Keratinocyte (primary cell): ENCODE measurements around the gene CRIP3. TPM values are rescaled to one million over a fixed set of nuclear protein-coding genes. Genes with fewer than 3 reads are reported as not detected.

Source experiments
- DNase-seq: peaks from one replicate; pipeline ENCODE4 v3.0.0-alpha.2; 2011; ENCODE audit warnings: low read depth, missing footprints, low spot score
- FAIRE-seq: peaks from 2 replicates; lab custom pipeline; 2011; peaks lifted over from hg19 to GRCh38; lab: Jason Lieb, UNC
- H2AFZ ChIP-seq: 2 replicates; pipeline ENCODE4 v1.6.0; 2012; ENCODE audit warnings: low read length, control low read depth, inconsistent platforms; ENCODE audit not compliant: control insufficient read depth
- H3K27ac ChIP-seq: 2 replicates; pipeline ENCODE4 v1.5.1; 2011; ENCODE audit warnings: low read length; ENCODE audit not compliant: control insufficient read depth, insufficient read depth
- H3K27me3 ChIP-seq: 3 replicates; pipeline ENCODE4 v1.6.0; 2011; ENCODE audit warnings: low read length; ENCODE audit not compliant: control insufficient read depth, insufficient read depth; ENCODE audit errors: extremely low read depth
- H3K36me3 ChIP-seq, 2 experiments: 2 replicates in 1 of 2; 3 replicates in 1 of 2; pipeline ENCODE4 v1.5.1; 2011; ENCODE audit warnings: low read length in 2 of 2, mild to moderate bottlenecking in 1 of 2; ENCODE audit not compliant: control insufficient read depth in 2 of 2, insufficient read depth in 2 of 2; ENCODE audit errors: extremely low read depth in 1 of 2
- H3K4me1 ChIP-seq: 3 replicates; pipeline ENCODE4 v1.5.1; 2011; ENCODE audit warnings: low read length; ENCODE audit not compliant: control insufficient read depth, insufficient read depth; ENCODE audit errors: extremely low read depth
- H3K4me2 ChIP-seq: 3 replicates; pipeline ENCODE4 v1.6.0; 2011; ENCODE audit warnings: low read depth, low read length; ENCODE audit not compliant: control insufficient read depth, insufficient read depth; ENCODE audit errors: extremely low read depth
- H3K4me3 ChIP-seq, 3 experiments: fragments of 200-600 bp in 1 of 3; sonication (generic) in 1 of 3; 2 replicates in 2 of 3; 3 replicates in 1 of 3; pipeline ENCODE4 v1.5.1; 2011 to 2016; ENCODE audit warnings: low read length in 3 of 3, mild to moderate bottlenecking in 3 of 3, control low read depth in 2 of 3, inconsistent platforms in 1 of 3, low read depth in 1 of 3, mixed read lengths in 1 of 3, mixed run types in 1 of 3, moderate library complexity in 1 of 3; ENCODE audit not compliant: control insufficient read depth in 2 of 3, insufficient read depth in 2 of 3; ENCODE audit errors: extremely low read depth in 1 of 3
- H3K79me2 ChIP-seq: 2 replicates; pipeline ENCODE4 v1.6.0; 2012; ENCODE audit warnings: low read length; ENCODE audit not compliant: control insufficient read depth, insufficient read depth
- H3K9ac ChIP-seq: 3 replicates; pipeline ENCODE4 v1.6.0; 2011; ENCODE audit warnings: low read length; ENCODE audit not compliant: control insufficient read depth, insufficient read depth; ENCODE audit errors: extremely low read depth
- H3K9me1 ChIP-seq: 3 replicates; pipeline ENCODE4 v1.6.0; 2011; ENCODE audit warnings: low read length; ENCODE audit not compliant: control insufficient read depth, insufficient read depth; ENCODE audit errors: extremely low read depth
- H3K9me3 ChIP-seq: 2 replicates; pipeline ENCODE4 v1.5.1; 2012; ENCODE audit warnings: low read depth, low read length; ENCODE audit not compliant: control insufficient read depth
- H4K20me1 ChIP-seq: 3 replicates; pipeline ENCODE4 v1.6.0; 2011; ENCODE audit warnings: low read length; ENCODE audit not compliant: control insufficient read depth, insufficient read depth; ENCODE audit errors: extremely low read depth
- EZH2 ChIP-seq: IDR thresholded peaks from one replicate; pipeline ENCODE4 v1.6.1; 2012; ENCODE audit warnings: inconsistent platforms, mild to moderate bottlenecking, low read length, moderate library complexity
- dilution Hi-C: fragments of 300-500 bp; cut with MboI; formaldehyde crosslinking; loops from one replicate; pipeline ENCODE4 v1.7.0; 2020; ENCODE audit warnings: low sequenced_read_pairs; ENCODE audit not compliant: extremely low pct_ligation_motif_present
- polyA plus RNA-seq, 5 experiments: library from polyadenylated mRNA; depleted of rRNA in 3 of 5; stranded (reverse) in 3 of 5; stranded (forward) in 1 of 5; unstranded in 1 of 5; fragments of >200 nt; gene quantifications; 1 replicate in 1 of 5; 2 replicates in 3 of 5; 3 replicates in 1 of 5; pipeline versions ENCODE4 v1.2.1 to v1.2.3, GENCODE V29; 2011 to 2012; ENCODE audit warnings: missing spikeins in 2 of 5, low read depth in 1 of 5, low replicate concordance in 1 of 5
- TF ChIP-seq, protein P1 (sequence below), 3 experiments: IDR thresholded peaks in 1 of 3; conservative IDR thresholded peaks in 1 of 3; optimal IDR thresholded peaks in 1 of 3; 2 replicates in 2 of 3; 3 replicates in 1 of 3; pipeline versions ENCODE3 to v1.5.1; 2011; ENCODE audit warnings: low read length in 3 of 3, mild to moderate bottlenecking in 3 of 3, moderate library complexity in 2 of 3, control low read depth in 1 of 3, inconsistent platforms in 1 of 3; ENCODE audit not compliant: insufficient read depth in 2 of 3; ENCODE audit errors: extremely low read depth in 1 of 3

Gene CRIP3
- polyA plus RNA-seq, 1 donor (not counting 4 experiments of a cell fraction or from before 2014, with no cell fraction given): 0.26 TPM

DNA sequence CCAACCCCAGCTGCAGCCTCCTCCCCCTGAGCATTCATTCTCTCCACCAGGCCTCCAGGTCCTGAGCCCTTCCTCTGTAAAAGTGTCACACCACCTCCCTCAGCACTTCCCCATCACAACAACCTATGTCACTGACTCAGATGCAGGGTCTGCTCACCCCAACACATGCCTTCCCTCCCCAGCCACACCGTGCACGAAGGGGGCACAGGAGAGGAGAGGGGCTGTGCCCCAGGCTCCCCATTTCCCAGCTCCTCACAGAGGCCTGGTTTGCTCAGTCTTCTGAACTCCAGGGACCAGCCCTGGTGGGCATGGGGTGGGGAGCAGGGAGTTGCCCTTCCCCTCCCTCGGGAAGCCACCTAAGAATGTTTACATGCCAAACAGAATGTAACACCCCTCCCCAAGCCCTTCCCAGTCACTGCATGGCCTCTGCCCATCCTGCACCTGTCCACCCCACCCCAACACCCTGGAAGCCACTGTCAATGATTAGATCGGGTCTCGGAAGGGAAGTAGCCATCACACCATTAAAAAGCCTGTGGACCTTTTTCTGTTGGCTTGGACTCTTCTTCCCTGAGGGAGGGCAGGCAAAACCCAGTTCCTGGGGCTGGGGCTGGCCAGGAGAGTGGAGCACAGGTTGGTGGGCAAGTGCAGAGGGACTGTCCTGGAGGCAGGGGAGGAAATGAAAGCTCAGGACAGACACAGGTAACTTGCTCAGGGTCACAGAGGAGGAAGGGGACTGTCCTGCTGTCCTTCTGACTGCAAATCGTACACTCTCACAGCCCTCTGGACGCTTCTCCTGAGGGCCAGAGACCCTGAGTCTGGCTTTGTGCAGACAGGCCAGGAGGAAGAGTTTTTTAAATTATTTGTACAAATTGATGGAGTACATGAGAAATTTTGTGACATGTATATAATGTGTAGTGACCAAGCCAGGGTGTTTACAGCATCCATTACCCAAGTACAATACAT is 20.6 kb downstream of the CRIP3 start:
- Histone ChIP-seq H3K9ac (no peak overlapping the region), H3K9me1 (no peaks in the 10 kb centered on the region), H3K4me1 (peaks cover 4% of the 10 kb centered on the region), H2AFZ (no peak overlapping the region), H3K4me3 (no peak overlapping the region), H3K4me2 (no peak overlapping the region), H3K27me3 (peaks cover 39% of the 10 kb centered on the region), H3K79me2 (no peaks in the 10 kb centered on the region), H3K9me3 (no peaks in the 10 kb centered on the region), H4K20me1 (no peaks in the 10 kb centered on the region), H3K27ac (no peak overlapping the region), H3K36me3 (no peaks in the 10 kb centered on the region)
- no peak for TF ChIP-seq EZH2
- TF ChIP-seq, protein P1, sequence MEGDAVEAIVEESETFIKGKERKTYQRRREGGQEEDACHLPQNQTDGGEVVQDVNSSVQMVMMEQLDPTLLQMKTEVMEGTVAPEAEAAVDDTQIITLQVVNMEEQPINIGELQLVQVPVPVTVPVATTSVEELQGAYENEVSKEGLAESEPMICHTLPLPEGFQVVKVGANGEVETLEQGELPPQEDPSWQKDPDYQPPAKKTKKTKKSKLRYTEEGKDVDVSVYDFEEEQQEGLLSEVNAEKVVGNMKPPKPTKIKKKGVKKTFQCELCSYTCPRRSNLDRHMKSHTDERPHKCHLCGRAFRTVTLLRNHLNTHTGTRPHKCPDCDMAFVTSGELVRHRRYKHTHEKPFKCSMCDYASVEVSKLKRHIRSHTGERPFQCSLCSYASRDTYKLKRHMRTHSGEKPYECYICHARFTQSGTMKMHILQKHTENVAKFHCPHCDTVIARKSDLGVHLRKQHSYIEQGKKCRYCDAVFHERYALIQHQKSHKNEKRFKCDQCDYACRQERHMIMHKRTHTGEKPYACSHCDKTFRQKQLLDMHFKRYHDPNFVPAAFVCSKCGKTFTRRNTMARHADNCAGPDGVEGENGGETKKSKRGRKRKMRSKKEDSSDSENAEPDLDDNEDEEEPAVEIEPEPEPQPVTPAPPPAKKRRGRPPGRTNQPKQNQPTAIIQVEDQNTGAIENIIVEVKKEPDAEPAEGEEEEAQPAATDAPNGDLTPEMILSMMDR (optimal IDR thresholded peaks at IDR 0.05 in 1 of 3, IDR thresholded peaks at IDR 0.05 in 1 of 3, conservative IDR thresholded peaks at IDR 0.05 in 1 of 3; ENCODE audit: extremely low read depth in 1 of 3, insufficient read depth in 2 of 3, low read length in 3 of 3): no peak
- dilution Hi-C loops: no loop called here
- FAIRE-seq (no peak), DNase-seq (no peak)

DNA sequence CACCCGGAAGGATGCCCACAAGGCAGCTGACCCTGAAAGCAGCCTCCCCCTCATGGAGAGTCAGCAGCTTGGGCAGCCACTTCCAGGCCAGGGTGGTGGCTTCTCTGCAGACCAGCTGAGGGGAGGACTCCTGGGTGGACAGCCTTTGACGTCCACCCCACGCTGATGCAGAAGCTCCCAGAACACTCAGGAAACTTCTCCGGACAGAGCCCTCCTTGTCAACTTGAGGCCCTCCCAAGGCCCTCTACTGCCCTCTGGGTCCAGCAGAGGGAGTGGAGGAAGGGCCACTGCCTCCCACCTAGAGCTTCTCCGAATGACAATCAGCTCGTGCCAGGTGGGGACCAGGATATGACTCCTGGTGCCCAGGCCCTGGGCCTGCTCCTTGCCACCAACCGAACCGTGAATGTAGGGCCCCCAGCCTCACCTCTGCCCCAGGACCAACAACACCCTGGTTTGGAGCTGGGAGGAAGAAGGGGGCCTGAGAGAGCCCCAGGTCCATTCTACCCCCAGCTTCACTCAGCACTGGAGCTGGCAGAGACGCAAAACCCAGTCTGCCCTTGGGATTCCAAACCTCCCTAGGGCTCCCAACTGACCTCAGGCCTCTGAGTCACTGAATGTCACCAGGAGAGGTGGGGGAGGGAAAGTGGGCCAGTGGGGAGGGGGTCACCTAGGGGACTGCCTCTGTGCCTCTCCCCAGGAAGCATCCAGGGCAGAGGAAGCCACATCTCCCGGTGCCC is 21.5 kb downstream of the CRIP3 start:
- no peak overlapping the region for H3K27ac ChIP-seq
- no peak for FAIRE-seq

More for the DNA sequence above, 21.5 kb downstream of the CRIP3 start:
- Histone ChIP-seq H3K9me3 (no peaks in the 10 kb centered on the region), H3K79me2 (no peaks in the 10 kb centered on the region), H3K4me2 (no peak overlapping the region), H4K20me1 (no peaks in the 10 kb centered on the region), H3K27me3 (peaks cover 40% of the 10 kb centered on the region), H3K9me1 (no peaks in the 10 kb centered on the region), H2AFZ (no peak overlapping the region), H3K4me1 (peaks cover 4% of the 10 kb centered on the region), H3K4me3 (no peak overlapping the region), H3K9ac (no peak overlapping the region), H3K36me3 (no peaks in the 10 kb centered on the region)
- DNase-seq: no peak
- dilution Hi-C loops: no loop called here
- TF ChIP-seq EZH2: no peak
- TF ChIP-seq, protein P1 (optimal IDR thresholded peaks at IDR 0.05 in 1 of 3, IDR thresholded peaks at IDR 0.05 in 1 of 3, conservative IDR thresholded peaks at IDR 0.05 in 1 of 3; ENCODE audit: extremely low read depth in 1 of 3, insufficient read depth in 2 of 3, low read length in 3 of 3): no peak
